K562 (cell line): ENCODE measurements around the gene PIP4K2A. TPM values are rescaled to one million over a fixed set of nuclear protein-coding genes. Genes with fewer than 3 reads are reported as not detected.

ENCODE experiments used
- ATAC-seq: fragments of 200-7000 bp; cut with Tn5 transposase; 3 replicates; pipeline ENCODE4 v1.9.1; 2020; ENCODE audit warnings: moderate library complexity
- BruUV-seq: library from RNA; stranded (reverse); fragments of 400-500 nt; replicated peaks from 2 replicates; lab custom pipeline; 2021; lab: Mats Ljungman, UMichigan
- CTCF ChIA-PET: fragments of 300-600 bp; formaldehyde crosslinking; extraction: SDS; loops from one replicate; lab custom pipeline; 2021; ENCODE audit warnings: low intra/inter-chr PET ratio; lab: Yijun Ruan, JAX
- POLR2A ChIA-PET: fragments of 300-600, 350-650 bp; sonication (Branson Sonifier 250); formaldehyde crosslinking; extraction: SDS; loops from one replicate; lab custom pipeline; 2021; ENCODE audit warnings: antibody characterized with exemption, inconsistent platforms; lab: Yijun Ruan, JAX
- DNase-seq, 4 experiments: peaks; one replicate each; pipeline versions ENCODE4 v3.0.0 to v3.0.0-alpha.2; 2011 to 2018; ENCODE audit warnings: low spot score in 3 of 4, mixed read lengths in 3 of 4; ENCODE audit errors: extremely low read depth in 1 of 4
- FAIRE-seq: peaks from 2 replicates; lab custom pipeline; 2011; peaks lifted over from hg19 to GRCh38; lab: Jason Lieb, UNC
- H2AFZ ChIP-seq: 2 replicates; pipeline ENCODE4 v1.6.0; 2011; ENCODE audit warnings: low read depth, low read length, control low read depth, inconsistent platforms
- H3K27ac ChIP-seq: fragments of 200-600 bp; 3 replicates; pipeline ENCODE4 v1.8.0; 2011; ENCODE audit warnings: low read depth, mild to moderate bottlenecking, control low read depth, inconsistent platforms, low read length, moderate library complexity, mixed read lengths; ENCODE audit errors: extremely low read depth
- H3K27me3 ChIP-seq, 2 experiments: fragments of 300-600 bp in 1 of 2; 2 replicates in 1 of 2; 3 replicates in 1 of 2; pipeline versions ENCODE4 v1.6.0 to v1.8.0; 2011; ENCODE audit warnings: inconsistent platforms in 2 of 2, low read length in 2 of 2, mild to moderate bottlenecking in 1 of 2, mixed read lengths in 1 of 2, moderate library complexity in 1 of 2; ENCODE audit not compliant: control insufficient read depth in 2 of 2, insufficient read depth in 2 of 2
- H3K36me3 ChIP-seq: fragments of 300-600 bp; 3 replicates; pipeline ENCODE4 v1.8.0; 2011; ENCODE audit warnings: mild to moderate bottlenecking, low read length, inconsistent platforms; ENCODE audit not compliant: control insufficient read depth, insufficient read depth
- H3K4me1 ChIP-seq, 2 experiments: fragments of 200-600 bp in 1 of 2; replicated peaks in 1 of 2; 2 replicates in 1 of 2; 3 replicates in 1 of 2; pipeline versions ENCODE4 v1.5.1 to v1.8.0; 2011; ENCODE audit warnings: inconsistent platforms in 2 of 2, low read length in 2 of 2, mild to moderate bottlenecking in 1 of 2, mixed read lengths in 1 of 2, moderate library complexity in 1 of 2; ENCODE audit not compliant: control insufficient read depth in 2 of 2, insufficient read depth in 2 of 2
- H3K4me2 ChIP-seq: 2 replicates; pipeline ENCODE4 v1.6.1; 2011; ENCODE audit warnings: low read length, control low read depth, inconsistent platforms, mixed read lengths; ENCODE audit not compliant: insufficient read depth
- H3K4me3 ChIP-seq: fragments of 200-600 bp; sonication (generic), shearing (Covaris generic); 2 replicates; pipeline ENCODE4 v1.5.1; 2016; ENCODE audit warnings: control low read depth, inconsistent platforms
- H3K79me2 ChIP-seq: fragments of 200-600 bp; 3 replicates; pipeline ENCODE4 v1.8.0; 2011; ENCODE audit warnings: low read length, inconsistent platforms; ENCODE audit not compliant: control insufficient read depth, insufficient read depth
- H3K9ac ChIP-seq, 2 experiments: 2 replicates each; pipeline versions ENCODE4 v1.6.0 to v1.6.1; 2011; ENCODE audit warnings: low read depth in 2 of 2, low read length in 2 of 2, control low read depth in 1 of 2, inconsistent platforms in 1 of 2, mild to moderate bottlenecking in 1 of 2, mixed read lengths in 1 of 2; ENCODE audit not compliant: insufficient read depth in 1 of 2
- H3K9me1 ChIP-seq: one replicate; pipeline ENCODE4 v1.6.0; 2011; ENCODE audit warnings: inconsistent platforms, mild to moderate bottlenecking, low read length, moderate library complexity; ENCODE audit not compliant: control insufficient read depth, insufficient read depth
- H3K9me3 ChIP-seq: replicated peaks from 2 replicates; pipeline ENCODE4 v1.5.1; 2011; ENCODE audit warnings: low read depth, low read length, inconsistent platforms; ENCODE audit not compliant: control insufficient read depth, insufficient read depth
- H4K20me1 ChIP-seq: replicated peaks from 2 replicates; pipeline ENCODE4 v1.6.1; 2011; ENCODE audit warnings: low read length, inconsistent platforms, mixed read lengths; ENCODE audit not compliant: control insufficient read depth, insufficient read depth
- ARID1B ChIP-seq: fragments of 450-650 bp; IDR thresholded peaks from 2 replicates; pipeline ENCODE4 v1.6.1; 2016; ENCODE audit warnings: antibody characterized with exemption, mild to moderate bottlenecking, inconsistent platforms
- CREB1 ChIP-seq, 2 experiments: sonication (generic) in 1 of 2; formaldehyde crosslinking in 1 of 2; IDR thresholded peaks; 2 replicates each; pipeline versions ENCODE4 v1.6.1 to v1.8.0; 2012 to 2022; ENCODE audit warnings: inconsistent platforms in 1 of 2, mild to moderate bottlenecking in 1 of 2, missing genetic modification reagents in 1 of 2, moderate library complexity in 1 of 2
- EHMT2 ChIP-seq: fragments of 450-650 bp; IDR thresholded peaks from 2 replicates; pipeline ENCODE4 v1.6.1; 2018; ENCODE audit warnings: antibody characterized with exemption
- ELK3 ChIP-seq: fragments of 450-650 bp; formaldehyde crosslinking; IDR thresholded peaks from 2 replicates; pipeline ENCODE4 v1.4.0; 2020; ENCODE audit warnings: mild to moderate bottlenecking
- GTF2A2 ChIP-seq: IDR thresholded peaks from 2 replicates; pipeline ENCODE4 v1.6.1; 2016; ENCODE audit warnings: mild to moderate bottlenecking, missing genetic modification characterization, missing compliant biosample characterization
- HEY1 ChIP-seq: fragments of 250-450 bp; sonication (Bioruptor Pico); IDR thresholded peaks from 2 replicates; pipeline ENCODE4 v1.5.0; 2020; ENCODE audit warnings: mild to moderate bottlenecking, moderate library complexity, borderline replicate concordance
- HNRNPK ChIP-seq: fragments of 200-400 bp; formaldehyde crosslinking; IDR thresholded peaks from one replicate; pipeline ENCODE4 v1.6.1; 2018; ENCODE audit warnings: mild to moderate bottlenecking, low read depth, low read length; ENCODE audit not compliant: poor library complexity, severe bottlenecking
- KDM1A ChIP-seq, 2 experiments: fragments of 450-650 bp; IDR thresholded peaks; 2 replicates each; pipeline ENCODE4 v1.6.1; 2016; ENCODE audit warnings: mild to moderate bottlenecking in 2 of 2
- MEIS2 ChIP-seq: fragments of 450-650 bp; IDR thresholded peaks from 2 replicates; pipeline ENCODE4 v1.6.1; 2014; ENCODE audit warnings: mild to moderate bottlenecking; ENCODE audit not compliant: partially characterized antibody
- SMARCC2 ChIP-seq: fragments of 450-650 bp; IDR thresholded peaks from 2 replicates; pipeline ENCODE4 v1.6.1; 2017; ENCODE audit warnings: antibody characterized with exemption, moderate library complexity, mild to moderate bottlenecking, low read depth
- SPI1 ChIP-seq: IDR thresholded peaks from 2 replicates; pipeline ENCODE4 v1.6.1; 2011; ENCODE audit warnings: low read depth, low read length, control low read depth, borderline replicate concordance
- SREBF2 ChIP-seq: sonication (generic); formaldehyde crosslinking; IDR thresholded peaks from 2 replicates; pipeline ENCODE4 v1.4.0; 2020; ENCODE audit warnings: mild to moderate bottlenecking, missing genetic modification reagents
- ZEB2 ChIP-seq: fragments of 450-650 bp; IDR thresholded peaks from 2 replicates; pipeline ENCODE4 v1.6.1; 2016
- ZNF175 ChIP-seq: fragments of 200-800 bp; sonication (Bioruptor generic); IDR thresholded peaks from 2 replicates; pipeline ENCODE4 v1.6.1; 2016; ENCODE audit warnings: low read depth, mild to moderate bottlenecking, missing genetic modification characterization, missing compliant biosample characterization
- ZNF586 ChIP-seq: fragments of 450-650 bp; formaldehyde crosslinking; conservative IDR thresholded peaks from 2 replicates; pipeline ENCODE4 v1.4.0; 2020; ENCODE audit warnings: mild to moderate bottlenecking, moderate library complexity
- WGBS: fragments of 100-300 bp; shearing (Covaris generic); methylation state at CpG from one replicate; pipeline ENCODE4 v1.1.6; 2016; ENCODE audit warnings: low coverage, mixed read lengths; ENCODE audit not compliant: insufficient coverage; ENCODE audit errors: missing lambda C conversion rate; 5-methylcytosine and 5-hydroxymethylcytosine counted together
- in situ Hi-C: fragments of 300-500 bp; cut with MboI; formaldehyde crosslinking; loops from 4 replicates; pipeline ENCODE4 v1.15.0; 2018; ENCODE audit warnings: inconsistent platforms, mixed read lengths
- intact Hi-C: fragments of 100-400 bp; cut with micrococcal nuclease; formaldehyde crosslinking; loops from 2 replicates; pipeline ENCODE4 v1.14.2; 2022
- polyA plus RNA-seq, 8 experiments: library from polyadenylated mRNA; depleted of rRNA in 4 of 8; stranded (reverse) in 5 of 8; unstranded in 3 of 8; fragments of >200 nt; fragmentation: Nextera tagmentation in 2 of 8; fragmentation: Illumina TruSeq in 1 of 8; extraction: Ambion mirVana in 2 of 8; extraction: Trizol in 1 of 8; gene quantifications; 2 replicates each; pipeline versions ENCODE4 v1.2.1 to v1.2.3, GENCODE V29; 2011 to 2014; ENCODE audit warnings: inconsistent platforms in 1 of 8, missing spikeins in 1 of 8
- total RNA-seq, 7 experiments: library from RNA; depleted of rRNA in 6 of 7; stranded (reverse); fragments of >200 nt in 6 of 7; fragmentation: Illumina TruSeq in 2 of 7; extraction: Trizol in 2 of 7; gene quantifications; 2 replicates each; pipeline versions ENCODE4 v1.2.1 to v1.2.3, GENCODE V29; 2011 to 2021; ENCODE audit warnings: low replicate concordance in 1 of 7

The PIP4K2A gene
- total and polyA plus RNA-seq, 9 of the 15 experiments (the other 6 are each of a cell fraction or from before 2014, with no cell fraction given): 35.6 to 117 (median 71.9) TPM

- peaks cover 95% of the 10 kb centered on the region for H3K79me2 ChIP-seq
- ATAC-seq (no peak), DNase-seq (no peak), FAIRE-seq (no peak)
- H3K4me1 ChIP-seq: peaks cover 13 to 58% of the 10 kb centered on the region in 2 experiments
- no peak overlapping the region for H2AFZ ChIP-seq
- H3K9ac ChIP-seq: no peak overlapping the region
- in situ Hi-C loops (no loop called here), intact Hi-C loops (no loop called here)
- H3K9me3 ChIP-seq: no peaks in the 10 kb centered on the region
- BruUV-seq: no TSS peak
- ChIA-PET POLR2A (interaction anchor here (0.9 kb wide), 1 partner anchor 21 kb away, joined by 3 read pairs; no protein-coding TSS in a partner anchor), CTCF (no interaction called here)
- TF ChIP-seq GTF2A2 (tag): no peak
- peak; percentile 29 for TF ChIP-seq MEIS2
- TF ChIP-seq KDM1A (IDR thresholded peaks at IDR 0.05): 0 out of 4 replicates have a peak, but pooled peaks of 1 of the 2 experiments have one; percentile 22
- peaks cover 7% of the 10 kb centered on the region for H3K9me1 ChIP-seq
- no peak overlapping the region for H3K4me2 ChIP-seq
- peaks cover 11% of the 10 kb centered on the region; the same call in 1 of the 2 replicates for H4K20me1 ChIP-seq
- H3K27ac ChIP-seq: no peak overlapping the region
- no peak overlapping the region for H3K4me3 ChIP-seq
- H3K36me3 ChIP-seq: peaks cover 10% of the 10 kb centered on the region; the same call in 1 of the 3 replicates
- WGBS: 71% methylated on average over 5 of the region's 5 CpGs
- H3K27me3 ChIP-seq: no peaks in the 10 kb centered on the region
Observed at GRCh38 chr10:22647244-22647643, 67.1 kb downstream of the PIP4K2A start.

- Histone ChIP-seq H3K9ac (no peak overlapping the region), H3K4me1 (peaks cover 10 to 58% of the 10 kb centered on the region in 2 experiments), H3K27ac (no peak overlapping the region), H2AFZ (no peak overlapping the region), H3K9me1 (peaks cover 7% of the 10 kb centered on the region), H3K4me3 (no peak overlapping the region), H3K9me3 (no peaks in the 10 kb centered on the region), H3K27me3 (no peaks in the 10 kb centered on the region), H3K4me2 (no peak overlapping the region), H3K79me2 (peaks cover 97% of the 10 kb centered on the region), H4K20me1 (peaks cover 11% of the 10 kb centered on the region; the same call in 1 of the 2 replicates), H3K36me3 (peaks cover 9% of the 10 kb centered on the region; the same call in 1 of the 3 replicates)
- WGBS: 18% methylated on average over 2 of the region's 2 CpGs
- no TSS peak for BruUV-seq
- ChIA-PET CTCF (no interaction called here), POLR2A (interaction anchor here (1.2 kb wide), 1 partner anchor 61 kb away, joined by 3 read pairs; no protein-coding TSS in a partner anchor)
- in situ Hi-C loops: no loop called here
- intact Hi-C loops: no loop called here
- ATAC-seq (no peak), DNase-seq (no peak), FAIRE-seq (no peak)
- no peak for TF ChIP-seq ZNF586
- no peak for TF ChIP-seq ARID1B
- no peak for TF ChIP-seq SREBF2 (CRISPR knock-in tag)
- TF ChIP-seq CREB1 (IDR thresholded peaks at IDR 0.05): no peak
- TF ChIP-seq CREB1 (CRISPR knock-in tag; IDR thresholded peaks at IDR 0.05): no peak
- TF ChIP-seq SPI1: no peak
- TF ChIP-seq HNRNPK: no peak
- TF ChIP-seq EHMT2: no peak
- TF ChIP-seq ZNF175: no peak
- TF ChIP-seq ZEB2: no peak
- no peak for TF ChIP-seq SMARCC2
- no peak for TF ChIP-seq HEY1 (CRISPR knock-in tag)
- no peak for TF ChIP-seq ELK3 (CRISPR knock-in tag)
Observed at GRCh38 chr10:22646388-22646853, 68.0 kb downstream of the PIP4K2A start.
